Posterior cingulate gyrus (tissue), 11 donors: ENCODE measurements around the gene RALGPS1.
"Not testable (repeated sequence)": the region's sequence is repeated elsewhere in the genome, so short reads cannot be mapped to it uniquely, and the experiment has no call there.

Source experiments
- DNase-seq, 10 donors: peaks; one replicate each; pipeline versions ENCODE4 v3.0.0 to v3.0.0-alpha.2; 2020 to 2021; ENCODE audit warnings: mixed read lengths in 3 of 10
- intact Hi-C: fragments of 100-400 bp; cut with DNase I; formaldehyde crosslinking; loops from one replicate; pipeline ENCODE4 v1.15.1; 2023

RALGPS1 gene

GRCh38 chr9:127140181-127140580 lies 225.6 kb downstream of the RALGPS1 start:
- intact Hi-C loops = no loop called here
- DNase-seq = peak in 2 of 10 donors; percentile 31 to 44

- peak in 2 of 10 donors; percentile 69 to 82 for DNase-seq
Observed at GRCh38 chr9:127140842-127141675, 226.5 kb downstream of the RALGPS1 start.

GRCh38 chr9:127142291-127142690 lies 227.7 kb downstream of the RALGPS1 start:
- DNase-seq = peak in 2 of 10 donors; percentile 21 to 38
- intact Hi-C loops = no loop called here

More at GRCh38 chr9:127140842-127141675, 226.5 kb downstream of the RALGPS1 start:
- intact Hi-C loops = no loop called here

- intact Hi-C loops = no loop called here
- peak in 1 of 10 donors; percentile 14 for DNase-seq
Observed at GRCh38 chr9:127142931-127143464, 228.4 kb downstream of the RALGPS1 start.

- intact Hi-C loops = no loop called here
- peak in 2 of 10 donors; percentile 43 to 57 for DNase-seq
Observed at GRCh38 chr9:127143920-127144465, 229.4 kb downstream of the RALGPS1 start.

GRCh38 chr9:127144670-127145445 lies 230.3 kb downstream of the RALGPS1 start:
- peak in 2 of 10 donors; percentile 45 to 82 for DNase-seq
- intact Hi-C loops = no loop called here

- intact Hi-C loops, DNase-seq: not testable (repeated sequence)
Observed at GRCh38 chr9:127146841-127147240, 232.3 kb downstream of the RALGPS1 start.

- DNase-seq = no peak
- intact Hi-C loops = no loop called here
Observed at GRCh38 chr9:127147251-127147650, 232.7 kb downstream of the RALGPS1 start.

GRCh38 chr9:127148014-127148413 lies 233.4 kb downstream of the RALGPS1 start:
- intact Hi-C loops = no loop called here
- DNase-seq = peak in 1 of 10 donors; percentile 57

GRCh38 chr9:127149010-127149409 lies 234.4 kb downstream of the RALGPS1 start:
- intact Hi-C loops = no loop called here
- peak in 1 of 10 donors; percentile 62 for DNase-seq

GRCh38 chr9:127149463-127150390 lies 235.1 kb downstream of the RALGPS1 start:
- peak in 1 of 10 donors; percentile 29 for DNase-seq
- intact Hi-C loops = no loop called here

- DNase-seq = no peak
- intact Hi-C loops = no loop called here
Observed at GRCh38 chr9:127153501-127153900, 238.9 kb downstream of the RALGPS1 start.

GRCh38 chr9:127154003-127154389 lies 239.4 kb downstream of the RALGPS1 start:
- peak in 2 of 10 donors; percentile 54 to 59 for DNase-seq
- intact Hi-C loops = no loop called here

- intact Hi-C loops = no loop called here
- peak in 7 of 10 donors; percentile 50 to 92 (median 68) for DNase-seq
Observed at GRCh38 chr9:127154390-127155191, 240.0 kb downstream of the RALGPS1 start.

- intact Hi-C loops = no loop called here
- peak in 1 of 10 donors; percentile 40 for DNase-seq
Observed at GRCh38 chr9:127155314-127155960, 240.9 kb downstream of the RALGPS1 start.

- DNase-seq = no peak
- intact Hi-C loops = no loop called here
Observed at GRCh38 chr9:127158786-127159324, 244.3 kb downstream of the RALGPS1 start.

GRCh38 chr9:127159325-127159801 lies 244.8 kb downstream of the RALGPS1 start:
- intact Hi-C loops = no loop called here
- DNase-seq = peak; percentile 48 to 95 (median 69)
